Mesenchymal stem cell (in vitro differentiated cells and primary cell): ENCODE results near the gene LRRIQ1.

Experiments
- DNase-seq: peaks from one replicate; pipeline ENCODE4 v3.0.0-alpha.2; 2013
- H2AFZ ChIP-seq: one replicate; pipeline ENCODE4 v1.6.1; 2013; ENCODE audit warnings: low read depth, mild to moderate bottlenecking, control low read depth, inconsistent platforms, low read length, moderate library complexity
- H2AK5ac ChIP-seq: 2 replicates; pipeline ENCODE4 v1.6.1; 2013; ENCODE audit warnings: low read length, moderate library complexity, mild to moderate bottlenecking, inconsistent platforms; ENCODE audit not compliant: severe bottlenecking
- H2BK120ac ChIP-seq: one replicate; pipeline ENCODE4 v1.6.1; 2013; ENCODE audit warnings: low read depth, mild to moderate bottlenecking, inconsistent platforms, low read length, moderate library complexity
- H2BK12ac ChIP-seq, 2 experiments: one replicate each; pipeline ENCODE4 v1.6.1; 2013; ENCODE audit warnings: inconsistent platforms in 2 of 2, low read length in 2 of 2, mild to moderate bottlenecking in 2 of 2, moderate library complexity in 2 of 2, control low read depth in 1 of 2
- H2BK15ac ChIP-seq: one replicate; pipeline ENCODE4 v1.6.1; 2013; ENCODE audit warnings: mild to moderate bottlenecking, low read depth, inconsistent platforms; ENCODE audit not compliant: poor library complexity, severe bottlenecking
- H2BK5ac ChIP-seq: 2 replicates; pipeline ENCODE4 v1.6.1; 2013; ENCODE audit warnings: low read depth, mild to moderate bottlenecking, low read length, control low read depth, inconsistent platforms; ENCODE audit not compliant: poor library complexity, severe bottlenecking
- H3K14ac ChIP-seq, 2 experiments: one replicate each; pipeline ENCODE4 v1.6.1; 2013; ENCODE audit warnings: inconsistent platforms in 2 of 2, low read length in 2 of 2, control low read depth in 1 of 2, mild to moderate bottlenecking in 1 of 2, moderate library complexity in 1 of 2
- H3K18ac ChIP-seq, 2 experiments: one replicate each; pipeline ENCODE4 v1.6.1; 2013; ENCODE audit warnings: inconsistent platforms in 2 of 2, low read length in 2 of 2, control low read depth in 1 of 2, low read depth in 1 of 2, mild to moderate bottlenecking in 1 of 2
- H3K23ac ChIP-seq, 2 experiments: one replicate each; pipeline ENCODE4 v1.6.1; 2013; ENCODE audit warnings: inconsistent platforms in 2 of 2, low read length in 2 of 2, mild to moderate bottlenecking in 2 of 2, moderate library complexity in 2 of 2, control low read depth in 1 of 2
- H3K27ac ChIP-seq: 2 replicates; pipeline ENCODE4 v1.5.1; 2013; ENCODE audit warnings: mild to moderate bottlenecking, moderate library complexity, low read length, control low read depth, inconsistent platforms; ENCODE audit not compliant: poor library complexity, severe bottlenecking
- H3K27me3 ChIP-seq, 2 experiments: 2 replicates each; pipeline versions ENCODE4 v1.6.1 to v1.7.0; 2013; ENCODE audit warnings: low read length in 2 of 2, mild to moderate bottlenecking in 2 of 2, moderate library complexity in 2 of 2, control low read depth in 1 of 2, inconsistent platforms in 1 of 2; ENCODE audit not compliant: control insufficient read depth in 1 of 2, insufficient read depth in 1 of 2
- H3K36me3 ChIP-seq, 2 experiments: 2 replicates each; pipeline versions ENCODE4 v1.6.1 to v1.7.0; 2013; ENCODE audit warnings: low read length in 2 of 2, control low read depth in 1 of 2, inconsistent platforms in 1 of 2, low read depth in 1 of 2, mild to moderate bottlenecking in 1 of 2; ENCODE audit not compliant: insufficient read depth in 2 of 2, control insufficient read depth in 1 of 2
- H3K4ac ChIP-seq, 2 experiments: one replicate each; pipeline ENCODE4 v1.6.1; 2013; ENCODE audit warnings: inconsistent platforms in 2 of 2, low read length in 2 of 2, mild to moderate bottlenecking in 2 of 2, moderate library complexity in 2 of 2, control low read depth in 1 of 2, low read depth in 1 of 2
- H3K4me1 ChIP-seq: 2 replicates; pipeline ENCODE4 v1.6.1; 2013; ENCODE audit warnings: low read depth, low read length, control low read depth; ENCODE audit not compliant: control insufficient read depth, insufficient read depth
- H3K4me2 ChIP-seq: 2 replicates; pipeline ENCODE4 v1.6.1; 2013; ENCODE audit warnings: low read length, mild to moderate bottlenecking, inconsistent platforms; ENCODE audit not compliant: poor library complexity, severe bottlenecking
- H3K4me3 ChIP-seq, 2 experiments: 2 replicates each; pipeline versions ENCODE4 v1.5.1 to v1.7.0; 2013; ENCODE audit warnings: low read length in 2 of 2, mild to moderate bottlenecking in 2 of 2, control low read depth in 1 of 2, low read depth in 1 of 2; ENCODE audit not compliant: insufficient read depth in 1 of 2
- H3K79me1 ChIP-seq: replicated peaks from 2 replicates; pipeline ENCODE4 v1.6.1; 2013; ENCODE audit warnings: mild to moderate bottlenecking, control low read depth, low read length, inconsistent platforms; ENCODE audit not compliant: poor library complexity, severe bottlenecking
- H3K9ac ChIP-seq: 2 replicates; pipeline ENCODE4 v1.7.0; 2013; ENCODE audit warnings: mild to moderate bottlenecking, low read length, moderate library complexity
- H3K9me3 ChIP-seq: 2 replicates; pipeline ENCODE4 v1.7.0; 2013; ENCODE audit warnings: mild to moderate bottlenecking, low read length; ENCODE audit not compliant: control insufficient read depth
- H4K8ac ChIP-seq: one replicate; pipeline ENCODE4 v1.6.1; 2013; ENCODE audit warnings: inconsistent platforms, mild to moderate bottlenecking, low read length, moderate library complexity
- H4K91ac ChIP-seq: one replicate; pipeline ENCODE4 v1.6.1; 2013; ENCODE audit warnings: mild to moderate bottlenecking, low read length, inconsistent platforms
- WGBS: methylation state at CpG from one replicate; pipeline ENCODE4 v1.1.7; 2013; ENCODE audit warnings: mixed read lengths; 5-methylcytosine and 5-hydroxymethylcytosine counted together

Gene LRRIQ1

DNA sequence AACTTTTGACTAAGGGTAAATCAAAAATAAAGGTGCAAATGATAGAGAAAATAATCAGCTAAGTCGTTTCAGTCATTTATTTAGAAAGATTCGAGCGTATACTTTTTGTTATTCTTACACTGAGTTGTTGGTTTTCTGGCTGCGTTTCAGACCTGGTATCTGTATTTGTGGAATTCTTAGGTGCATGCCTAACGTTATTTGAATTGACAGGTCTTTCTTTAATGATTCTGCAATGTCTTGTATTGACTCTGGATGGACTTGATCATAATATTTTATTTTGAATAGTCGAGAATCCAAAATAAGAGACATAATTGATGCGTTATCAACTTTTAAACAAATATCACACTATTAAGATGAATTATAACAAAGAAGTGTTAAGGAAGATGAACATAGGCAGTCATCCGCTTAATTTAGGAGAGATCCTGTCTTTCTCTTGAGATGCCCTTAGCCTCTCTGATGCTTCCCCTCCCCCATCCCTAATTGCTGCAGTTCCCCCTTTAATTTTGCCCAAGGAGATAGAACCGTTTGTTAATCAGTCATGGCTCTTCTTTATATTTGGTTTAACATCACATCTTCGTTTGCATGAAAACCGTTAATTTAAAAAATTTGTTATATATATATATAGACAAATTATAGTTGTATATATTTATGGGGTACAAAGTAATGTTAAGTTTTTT, 245.6 kb downstream of the LRRIQ1 start:
- DNase-seq = no peak
- H2BK5ac ChIP-seq = no peak overlapping the region
- no peak overlapping the region for H4K91ac ChIP-seq
- 27% methylated on average over 7 of the region's 11 CpGs for WGBS
- no peak overlapping the region for H3K4ac ChIP-seq
- H3K27me3 ChIP-seq = peaks cover 44 to 52% of the 10 kb centered on the region in 2 experiments
- H3K4me2 ChIP-seq = no peak overlapping the region
- H3K4me1 ChIP-seq = peaks cover 13% of the 10 kb centered on the region
- no peaks in the 10 kb centered on the region for H3K79me1 ChIP-seq
- peak overlapping the region in 1 of 2 experiments; percentile 98 for H3K4me3 ChIP-seq
- H3K14ac ChIP-seq = no peak overlapping the region
- H3K9ac ChIP-seq = peak overlapping the region; percentile 97
- H2BK15ac ChIP-seq = no peak overlapping the region
- no peak overlapping the region for H2BK12ac ChIP-seq
- H2AK5ac ChIP-seq = no peak overlapping the region
- H3K9me3 ChIP-seq = no peaks in the 10 kb centered on the region
- H3K27ac ChIP-seq = no peak overlapping the region
- H3K18ac ChIP-seq = no peak overlapping the region
- H2BK120ac ChIP-seq = no peak overlapping the region
- peaks cover 0 to 3% of the 10 kb centered on the region in 2 experiments for H3K36me3 ChIP-seq
- no peak overlapping the region for H2AFZ ChIP-seq
- H3K23ac ChIP-seq = no peak overlapping the region
- H4K8ac ChIP-seq = no peak overlapping the region

DNA sequence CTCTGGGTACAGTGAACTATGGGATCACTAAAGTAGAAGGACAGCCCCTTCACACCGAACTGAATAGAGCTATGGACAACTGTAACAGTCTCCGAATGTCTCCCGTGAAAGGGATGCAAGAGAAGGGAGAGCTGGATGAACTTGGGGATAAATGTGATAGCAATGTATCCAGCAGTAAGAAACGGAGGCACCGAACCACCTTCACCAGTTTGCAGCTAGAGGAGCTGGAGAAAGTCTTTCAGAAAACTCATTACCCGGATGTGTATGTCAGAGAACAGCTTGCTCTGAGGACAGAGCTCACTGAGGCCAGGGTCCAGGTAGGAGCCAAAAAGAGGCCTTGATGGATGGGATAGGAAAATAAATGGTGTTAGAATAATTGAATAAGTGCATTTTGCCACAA, 247.4 kb downstream of the LRRIQ1 start:
- no peak overlapping the region for H2BK5ac ChIP-seq
- H3K14ac ChIP-seq = no peak overlapping the region
- H3K36me3 ChIP-seq = peaks cover under 1 to 3% of the 10 kb centered on the region in 2 experiments
- no peak for DNase-seq
- H3K27ac ChIP-seq = no peak overlapping the region
- H3K4me3 ChIP-seq = no peak overlapping the region
- H2AK5ac ChIP-seq = no peak overlapping the region
- H2BK12ac ChIP-seq = no peak overlapping the region
- H3K9ac ChIP-seq = no peak overlapping the region
- peaks cover 26 to 34% of the 10 kb centered on the region in 2 experiments for H3K27me3 ChIP-seq
- no peak overlapping the region for H4K8ac ChIP-seq
- H3K4me1 ChIP-seq = peaks cover 9% of the 10 kb centered on the region
- no peak overlapping the region for H2BK15ac ChIP-seq
- no peaks in the 10 kb centered on the region for H3K79me1 ChIP-seq
- no peak overlapping the region for H4K91ac ChIP-seq
- H3K4ac ChIP-seq = no peak overlapping the region
- H2AFZ ChIP-seq = no peak overlapping the region
- H3K23ac ChIP-seq = no peak overlapping the region
- H3K18ac ChIP-seq = no peak overlapping the region
- 78% methylated on average over 6 of the region's 6 CpGs for WGBS
- no peak overlapping the region for H2BK120ac ChIP-seq
- H3K4me2 ChIP-seq = no peak overlapping the region
- H3K9me3 ChIP-seq = no peaks in the 10 kb centered on the region
